HCT116 (cell line): ENCODE measurements around the gene MYADML2. TPM values are rescaled to one million over a fixed set of nuclear protein-coding genes. Genes with fewer than 3 reads are reported as not detected.
A peak's percentile ranks its signal among the peaks of the same experiment; 100 is the strongest.

Experiments
- ATAC-seq: fragments of 200-7000 bp; cut with Tn5 transposase; 2 replicates; pipeline ENCODE4 v1.9.1; 2020; ENCODE audit warnings: mild to moderate bottlenecking, moderate library complexity
- BruUV-seq: library from RNA; stranded (reverse); fragments of 400-500 nt; replicated peaks from 2 replicates; lab custom pipeline; 2021; lab: Mats Ljungman, UMichigan
- CTCF ChIA-PET: fragments of 300-600 bp; sonication (Branson Sonifier 250); formaldehyde crosslinking; loops from one replicate; lab custom pipeline; 2021; ENCODE audit warnings: antibody characterized with exemption; lab: Charles Lee
- POLR2A ChIA-PET: fragments of 300-600, 350-600 bp; sonication (Branson Sonifier 250); formaldehyde crosslinking; loops from one replicate; lab custom pipeline; 2021; ENCODE audit warnings: antibody characterized with exemption; lab: Charles Lee
- RAD21 ChIA-PET, 2 experiments: fragments of 300-600 bp; sonication (Branson Sonifier 250); formaldehyde crosslinking; loops; one replicate each; lab custom pipeline; 2023; ENCODE audit warnings: low total read pairs in 2 of 2; ENCODE audit not compliant: uncharacterized antibody in 2 of 2, unreplicated experiment in 2 of 2, low non-redundant PET in 1 of 2; lab: Charles Lee
- DNase-seq: peaks from one replicate; pipeline ENCODE4 v3.0.0-alpha.2; 2010; ENCODE audit warnings: low read depth, low spot score
- H2AFZ ChIP-seq: fragments of 200-600 bp; shearing (Covaris generic), sonication (generic); 2 replicates; pipeline ENCODE4 v1.6.1; 2017; ENCODE audit warnings: low read depth, mixed run types, mixed read lengths, antibody characterized with exemption, low read length; ENCODE audit not compliant: poor library complexity, severe bottlenecking
- H3K27ac ChIP-seq: 2 replicates; pipeline ENCODE4 v1.5.1; 2012; ENCODE audit warnings: low read depth, low read length
- H3K27me3 ChIP-seq: fragments of 200-600 bp; sonication (generic); 2 replicates; pipeline ENCODE4 v1.6.1; 2016; ENCODE audit warnings: mixed run types, low read length, mixed read lengths; ENCODE audit not compliant: insufficient read depth
- H3K36me3 ChIP-seq, 2 experiments: fragments of 200-500 bp in 1 of 2; fragments of 200-600 bp in 1 of 2; sonication (Bioruptor generic) in 1 of 2; sonication (generic) in 1 of 2; 2 replicates each; pipeline versions ENCODE4 v1.5.1 to v1.6.1; 2014 to 2016; ENCODE audit warnings: low read length in 2 of 2, inconsistent platforms in 1 of 2, mixed read lengths in 1 of 2, mixed run types in 1 of 2; ENCODE audit not compliant: insufficient read depth in 2 of 2, control insufficient read depth in 1 of 2
- H3K4me1 ChIP-seq, 2 experiments: fragments of 200-600 bp in 1 of 2; sonication (generic) in 1 of 2; 2 replicates each; pipeline versions ENCODE4 v1.5.1 to v1.6.1; 2012 to 2017; ENCODE audit warnings: low read length in 2 of 2, inconsistent platforms in 1 of 2, mild to moderate bottlenecking in 1 of 2, mixed read lengths in 1 of 2, mixed run types in 1 of 2, moderate library complexity in 1 of 2; ENCODE audit not compliant: insufficient read depth in 2 of 2, control insufficient read depth in 1 of 2
- H3K4me2 ChIP-seq: fragments of 200-600 bp; sonication (generic); 2 replicates; pipeline ENCODE4 v1.6.1; 2017; ENCODE audit warnings: mixed run types, low read length, mixed read lengths
- H3K4me3 ChIP-seq, 2 experiments: fragments of 200-600 bp in 1 of 2; sonication (generic) in 1 of 2; replicated peaks in 1 of 2; 2 replicates each; pipeline ENCODE4 v1.5.1; 2011 to 2016; ENCODE audit warnings: low read length in 2 of 2, control low read depth in 1 of 2, low read depth in 1 of 2, mild to moderate bottlenecking in 1 of 2, mixed read lengths in 1 of 2, mixed run types in 1 of 2
- H3K79me2 ChIP-seq: fragments of 200-600 bp; sonication (generic); 2 replicates; pipeline ENCODE4 v1.6.1; 2017; ENCODE audit warnings: mild to moderate bottlenecking, mixed run types, low read length, moderate library complexity, mixed read lengths; ENCODE audit not compliant: insufficient read depth
- H3K9ac ChIP-seq: fragments of 200-600 bp; sonication (generic); 2 replicates; pipeline ENCODE4 v1.6.1; 2016; ENCODE audit warnings: low read length, mixed read lengths
- H3K9me2 ChIP-seq: fragments of 200-600 bp; sonication (generic), shearing (Covaris generic); 2 replicates; pipeline ENCODE4 v1.6.1; 2017; ENCODE audit warnings: mixed run types, mild to moderate bottlenecking, moderate library complexity; ENCODE audit not compliant: insufficient read depth
- H3K9me3 ChIP-seq, 2 experiments: fragments of 200-500 bp in 1 of 2; fragments of 200-600 bp in 1 of 2; sonication (Bioruptor generic) in 1 of 2; sonication (generic) in 1 of 2; 2 replicates each; pipeline ENCODE4 v1.6.1; 2014 to 2017; ENCODE audit warnings: low read length in 2 of 2, mixed read lengths in 2 of 2, inconsistent platforms in 1 of 2, low read depth in 1 of 2, mild to moderate bottlenecking in 1 of 2, mixed run types in 1 of 2, moderate library complexity in 1 of 2; ENCODE audit not compliant: control insufficient read depth in 1 of 2, insufficient read depth in 1 of 2
- H4K20me1 ChIP-seq: fragments of 200-600 bp; sonication (generic), shearing (Covaris generic); 2 replicates; pipeline ENCODE4 v1.6.1; 2017; ENCODE audit warnings: mixed run types, mild to moderate bottlenecking, moderate library complexity; ENCODE audit not compliant: insufficient read depth
- CEBPB ChIP-seq: IDR thresholded peaks from 2 replicates; pipeline ENCODE4 v1.6.1; 2012; ENCODE audit warnings: low read depth
- EGR1 ChIP-seq: IDR thresholded peaks from 2 replicates; pipeline ENCODE4 v1.6.1; 2012; ENCODE audit warnings: low read depth
- EZH2phosphoT487 ChIP-seq: fragments of 200-600 bp; IDR thresholded peaks from 2 replicates; pipeline ENCODE4 v1.6.1; 2018; ENCODE audit warnings: antibody characterized with exemption, borderline replicate concordance
- FOSL1 ChIP-seq: IDR thresholded peaks from 2 replicates; pipeline ENCODE4 v1.6.1; 2012; ENCODE audit warnings: low read depth
- JUND ChIP-seq: IDR thresholded peaks from 2 replicates; pipeline ENCODE4 v1.6.1; 2012
- MAX ChIP-seq: IDR thresholded peaks from 2 replicates; pipeline ENCODE4 v1.6.1; 2012
- POLR2AphosphoS5 ChIP-seq: IDR thresholded peaks from 2 replicates; pipeline ENCODE4 v1.6.1; 2011; ENCODE audit warnings: mild to moderate bottlenecking, low read depth, low read length, moderate library complexity
- RAD21 ChIP-seq: IDR thresholded peaks from 2 replicates; pipeline ENCODE4 v1.6.1; 2012; ENCODE audit warnings: low read depth, mild to moderate bottlenecking
- REST ChIP-seq: IDR thresholded peaks from 2 replicates; pipeline ENCODE4 v1.6.1; 2012; ENCODE audit warnings: low read depth
- SIN3A ChIP-seq: IDR thresholded peaks from 2 replicates; pipeline ENCODE4 v1.6.1; 2012; ENCODE audit warnings: low read depth
- SP1 ChIP-seq: IDR thresholded peaks from 2 replicates; pipeline ENCODE4 v1.6.1; 2012; ENCODE audit warnings: low read depth
- SRF ChIP-seq: IDR thresholded peaks from 2 replicates; pipeline ENCODE4 v1.6.1; 2012; ENCODE audit warnings: low read depth
- YY1 ChIP-seq: IDR thresholded peaks from 2 replicates; pipeline ENCODE4 v1.6.1; 2011; ENCODE audit warnings: low read length, low read depth, moderate library complexity, mild to moderate bottlenecking; ENCODE audit not compliant: insufficient replicate concordance; ENCODE audit errors: extremely low read depth
- ZBTB33 ChIP-seq: IDR thresholded peaks from 2 replicates; pipeline ENCODE4 v1.6.1; 2011; ENCODE audit warnings: mild to moderate bottlenecking, low read length, moderate library complexity; ENCODE audit not compliant: insufficient replicate concordance; ENCODE audit errors: extremely low read depth
- ZFX ChIP-seq: fragments of 450-650 bp; IDR thresholded peaks from 2 replicates; pipeline ENCODE4 v1.6.1; 2017
- ZNF274 ChIP-seq: fragments of 200-500 bp; sonication (Bioruptor generic); IDR thresholded peaks from 2 replicates; pipeline ENCODE4 v1.6.1; 2014; ENCODE audit warnings: mild to moderate bottlenecking, low read depth, low read length, inconsistent platforms
- intact Hi-C: fragments of 100-400 bp; cut with micrococcal nuclease; formaldehyde crosslinking; loops from 2 replicates; pipeline ENCODE4 v1.10.0; 2022
- total RNA-seq: library from RNA; stranded (reverse); gene quantifications from one replicate; pipeline ENCODE4 v1.2.1, GENCODE V29; 2021; ENCODE audit not compliant: unreplicated experiment

MYADML2 gene
- total RNA-seq, 1 experiment from 2014 or later, result not detected

GRCh38 chr17:81899514-81900166 is 47.4 kb downstream of the MYADML2 start (continued):
- no peak for TF ChIP-seq REST
- no peak for TF ChIP-seq SP1
- TF ChIP-seq RAD21, result no peak
- TF ChIP-seq, all 23 proteins: peak for 0

- CTCF ChIA-PET, result no interaction called here
- Histone ChIP-seq H3K4me3 (peak overlapping the region in 1 of 2 experiments; percentile 13; a peak in 2 of 4 replicates), H3K4me2 (peak overlapping the region; percentile 60), H4K20me1 (no peaks in the 10 kb centered on the region), H3K9ac (peak overlapping the region; percentile 47), H3K27me3 (no peaks in the 10 kb centered on the region), H3K27ac (peak overlapping the region; percentile 85), H3K4me1 (peaks cover 24 to 52% of the 10 kb centered on the region in 2 experiments), H3K9me3 (no peaks in the 10 kb centered on the region), H3K36me3 (peaks cover 11 to 30% of the 10 kb centered on the region in 2 experiments; a peak in 2 of 4 replicates), H3K9me2 (no peaks in the 10 kb centered on the region), H3K79me2 (peaks cover 12% of the 10 kb centered on the region), H2AFZ (no peak overlapping the region)
- RAD21 ChIA-PET, result no interaction called here
- intact Hi-C loops, result no loop called here
- DNase-seq (no peak), ATAC-seq (peak; percentile 4)
- POLR2A ChIA-PET, result no interaction called here
- BruUV-seq, result no TSS peak
- no peak for TF ChIP-seq MAX
- TF ChIP-seq YY1, result no peak
- TF ChIP-seq ZFX, result no peak
- TF ChIP-seq EZH2phosphoT487, result no peak
- no peak for TF ChIP-seq JUND
- no peak for TF ChIP-seq SP1
- no peak for TF ChIP-seq POLR2AphosphoS5
- no peak for TF ChIP-seq CEBPB
- TF ChIP-seq REST, result no peak
- TF ChIP-seq FOSL1, result no peak
- no peak for TF ChIP-seq ZBTB33
- no peak for TF ChIP-seq SIN3A
- no peak for TF ChIP-seq SRF
- TF ChIP-seq ZNF274, result no peak
- no peak for TF ChIP-seq EGR1
These were observed 48.1 kb downstream of the MYADML2 start for GRCh38 chr17:81898885-81899284.
